ENCODE measurements around the gene SYNE1. TPM values are rescaled to one million over a fixed set of nuclear protein-coding genes. Genes with fewer than 3 reads are reported as not detected.

The SYNE1 gene
- total RNA-seq, 6 experiments from 2014 or later = 60.0 to 69.0 (median 66.9) TPM

DNA sequence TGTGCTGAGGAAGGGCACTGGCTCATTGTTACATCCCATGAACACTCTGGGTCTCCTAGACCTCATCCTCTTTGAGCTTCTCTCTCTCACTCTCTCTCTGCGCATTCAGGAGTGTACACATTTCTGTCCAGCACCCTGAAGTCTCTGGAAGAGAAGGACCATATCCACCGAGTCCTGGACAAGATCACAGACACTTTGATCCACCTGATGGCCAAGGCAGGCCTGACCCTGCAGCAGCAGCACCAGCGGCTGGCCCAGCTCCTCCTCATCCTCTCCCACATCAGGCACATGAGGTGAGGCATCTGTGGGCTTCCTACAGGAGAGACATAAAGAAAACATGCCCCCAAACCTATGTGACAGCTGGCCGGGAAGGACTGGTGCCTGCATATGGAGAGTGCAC is 542.9 kb downstream of the SYNE1 start:
- Mint-ChIP-seq H3K36me3 (ENCODE audit: low read depth) (peaks cover 16% of the 10 kb centered on the region), H3K4me3 (no peak overlapping the region), H3K4me1 (ENCODE audit: low read depth) (peaks cover 91% of the 10 kb centered on the region), H3K27ac (peak overlapping the region; percentile 74; the same call in 1 of the 2 replicates), H3K9me3 (peaks cover 13% of the 10 kb centered on the region; the same call in 1 of the 2 replicates), H3K27me3 (ENCODE audit: insufficient read depth) (peaks cover 3% of the 10 kb centered on the region; the same call in 1 of the 2 replicates)
- no peak for DNase-seq
- TF ChIP-seq, protein P1, sequence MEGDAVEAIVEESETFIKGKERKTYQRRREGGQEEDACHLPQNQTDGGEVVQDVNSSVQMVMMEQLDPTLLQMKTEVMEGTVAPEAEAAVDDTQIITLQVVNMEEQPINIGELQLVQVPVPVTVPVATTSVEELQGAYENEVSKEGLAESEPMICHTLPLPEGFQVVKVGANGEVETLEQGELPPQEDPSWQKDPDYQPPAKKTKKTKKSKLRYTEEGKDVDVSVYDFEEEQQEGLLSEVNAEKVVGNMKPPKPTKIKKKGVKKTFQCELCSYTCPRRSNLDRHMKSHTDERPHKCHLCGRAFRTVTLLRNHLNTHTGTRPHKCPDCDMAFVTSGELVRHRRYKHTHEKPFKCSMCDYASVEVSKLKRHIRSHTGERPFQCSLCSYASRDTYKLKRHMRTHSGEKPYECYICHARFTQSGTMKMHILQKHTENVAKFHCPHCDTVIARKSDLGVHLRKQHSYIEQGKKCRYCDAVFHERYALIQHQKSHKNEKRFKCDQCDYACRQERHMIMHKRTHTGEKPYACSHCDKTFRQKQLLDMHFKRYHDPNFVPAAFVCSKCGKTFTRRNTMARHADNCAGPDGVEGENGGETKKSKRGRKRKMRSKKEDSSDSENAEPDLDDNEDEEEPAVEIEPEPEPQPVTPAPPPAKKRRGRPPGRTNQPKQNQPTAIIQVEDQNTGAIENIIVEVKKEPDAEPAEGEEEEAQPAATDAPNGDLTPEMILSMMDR (IDR thresholded peaks at IDR 0.05) = no peak

DNA sequence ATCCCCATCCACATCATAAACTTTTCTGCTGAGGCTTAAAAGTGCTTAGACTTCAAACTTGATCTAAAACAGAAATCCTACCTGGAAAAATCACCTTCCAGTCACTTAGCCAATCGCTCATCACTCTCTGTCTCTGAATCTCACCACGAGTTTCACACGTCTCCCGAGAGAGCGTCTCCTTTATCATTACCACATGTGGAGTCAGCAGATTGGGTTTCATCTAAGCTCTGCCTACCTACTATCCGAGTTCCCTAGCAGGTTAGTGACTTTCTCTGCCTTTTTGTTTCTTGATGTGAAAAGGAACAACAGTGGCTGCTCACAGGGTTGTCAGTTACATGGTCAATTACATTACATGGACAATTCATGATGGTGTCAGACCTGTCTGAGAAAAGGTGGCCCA is 543.5 kb downstream of the SYNE1 start:
- Mint-ChIP-seq H3K27ac (peak overlapping the region; percentile 64; the same call in 1 of the 2 replicates), H3K4me1 (ENCODE audit: low read depth) (peaks cover 90% of the 10 kb centered on the region), H3K9me3 (peaks cover 13% of the 10 kb centered on the region; the same call in 1 of the 2 replicates), H3K27me3 (ENCODE audit: insufficient read depth) (peaks cover 3% of the 10 kb centered on the region; the same call in 1 of the 2 replicates), H3K36me3 (ENCODE audit: low read depth) (peaks cover 16% of the 10 kb centered on the region), H3K4me3 (no peak overlapping the region)
- DNase-seq = no peak
- TF ChIP-seq, protein P1 (IDR thresholded peaks at IDR 0.05) = no peak

DNA sequence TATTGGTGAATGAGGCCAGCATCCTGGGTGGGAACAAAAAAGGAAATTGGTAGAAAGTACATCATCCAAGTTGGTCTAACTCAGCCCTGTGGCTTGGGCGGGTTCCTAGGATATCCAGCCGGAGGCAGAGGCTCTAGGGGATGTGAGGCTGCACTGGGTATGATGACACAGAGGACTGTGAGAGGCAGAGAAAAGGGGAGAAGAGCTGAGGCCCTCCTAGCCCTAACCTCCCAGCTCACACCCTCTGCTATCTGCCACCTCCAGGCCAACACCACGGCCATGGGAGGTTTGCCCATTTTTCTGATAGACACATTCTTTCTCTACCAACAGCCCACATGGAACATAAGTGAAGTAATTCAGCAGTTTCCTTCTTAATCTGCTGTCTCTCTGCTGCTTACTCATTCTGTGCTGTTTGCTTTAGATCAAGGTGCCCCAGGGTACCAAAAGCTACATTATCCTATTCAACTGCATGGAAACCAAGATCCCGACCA is 545.3 kb downstream of the SYNE1 start:
- Mint-ChIP-seq H3K9me3 (peaks cover 13% of the 10 kb centered on the region; the same call in 1 of the 2 replicates), H3K36me3 (ENCODE audit: low read depth) (peaks cover 16% of the 10 kb centered on the region), H3K4me1 (ENCODE audit: low read depth) (peaks cover 94% of the 10 kb centered on the region), H3K27ac (peak overlapping the region; percentile 91), H3K27me3 (ENCODE audit: insufficient read depth) (peaks cover 1% of the 10 kb centered on the region; the same call in 1 of the 2 replicates), H3K4me3 (peak overlapping the region; percentile 43; the same call in 1 of the 2 replicates)
- TF ChIP-seq, protein P1 (IDR thresholded peaks at IDR 0.05) = no peak
- peak; percentile 71 for DNase-seq

DNA sequence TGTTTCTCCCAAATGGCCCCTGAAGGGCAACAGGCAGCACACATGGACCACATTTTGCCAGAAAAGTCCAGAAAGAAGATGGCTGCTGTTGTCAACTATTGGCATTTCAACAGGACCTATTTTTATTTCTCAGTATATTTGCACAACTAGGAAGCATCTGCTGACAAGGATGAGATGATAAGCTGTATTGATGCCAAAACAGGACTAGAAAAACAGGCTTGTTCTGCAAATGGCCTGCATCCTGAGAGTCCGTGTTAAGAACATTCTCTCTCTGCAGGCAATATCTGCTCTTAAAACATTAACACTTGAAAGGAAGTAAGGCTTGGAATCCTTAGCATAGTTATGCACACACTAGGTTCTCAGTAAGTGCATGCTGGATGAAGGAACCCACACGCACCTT is 546.0 kb downstream of the SYNE1 start:
- H3K4me1 Mint-ChIP-seq (ENCODE audit: low read depth) = peaks cover 92% of the 10 kb centered on the region
- H3K36me3 Mint-ChIP-seq (ENCODE audit: low read depth) = peaks cover 16% of the 10 kb centered on the region
- H3K4me3 Mint-ChIP-seq = peak overlapping the region; percentile 35; the same call in 1 of the 2 replicates
- TF ChIP-seq, protein P1 (IDR thresholded peaks at IDR 0.05) = no peak
- peak overlapping the region; percentile 91 for H3K27ac Mint-ChIP-seq
- H3K9me3 Mint-ChIP-seq = peaks cover 13% of the 10 kb centered on the region; the same call in 1 of the 2 replicates
- DNase-seq = no peak
- H3K27me3 Mint-ChIP-seq (ENCODE audit: insufficient read depth) = peaks cover 1% of the 10 kb centered on the region; the same call in 1 of the 2 replicates

DNA sequence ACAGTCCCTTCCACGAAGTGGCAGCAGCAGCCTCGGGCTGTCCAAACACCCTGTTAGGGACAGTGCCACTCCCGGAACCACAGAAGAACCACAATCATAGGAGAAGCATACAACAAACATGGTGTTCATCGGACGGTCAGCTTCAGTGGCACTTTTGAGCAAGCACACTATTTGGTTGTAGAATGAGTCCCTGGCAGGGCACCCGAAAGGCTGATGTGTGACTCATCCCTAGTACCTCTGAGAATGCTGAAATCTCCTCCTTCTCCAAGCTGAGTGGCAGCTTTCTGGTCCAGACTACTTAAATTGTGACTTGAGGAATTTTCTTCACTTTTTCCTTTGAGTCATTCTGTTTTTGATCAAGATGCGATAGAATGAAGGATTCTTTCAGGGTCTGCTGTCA is 547.2 kb downstream of the SYNE1 start:
- Mint-ChIP-seq H3K27me3 (ENCODE audit: insufficient read depth) (peaks cover 1% of the 10 kb centered on the region; the same call in 1 of the 2 replicates), H3K27ac (peak overlapping the region; percentile 38; the same call in 1 of the 2 replicates), H3K4me1 (ENCODE audit: low read depth) (peaks cover 91% of the 10 kb centered on the region), H3K9me3 (peaks cover 5% of the 10 kb centered on the region; the same call in 1 of the 2 replicates), H3K36me3 (ENCODE audit: low read depth) (peaks cover 9% of the 10 kb centered on the region; the same call in 1 of the 2 replicates), H3K4me3 (peak overlapping the region; percentile 31; the same call in 1 of the 2 replicates)
- TF ChIP-seq, protein P1 (IDR thresholded peaks at IDR 0.05) = no peak
- DNase-seq = peak; percentile 76
